KOPT-K1 (cell line): ENCODE results near the gene NLGN1.

Experiments used
- H3K27ac ChIP-seq: fragments of 200-600 bp; sonication (generic); 2 replicates; pipeline ENCODE4 v1.5.1; 2016; ENCODE audit warnings: antibody characterized with exemption, mild to moderate bottlenecking, low read depth, low read length; ENCODE audit not compliant: poor library complexity, severe bottlenecking
- H3K36me3 ChIP-seq: fragments of 200-600 bp; sonication (generic); 2 replicates; pipeline ENCODE4 v1.5.1; 2017; ENCODE audit warnings: antibody characterized with exemption, mild to moderate bottlenecking, low read length, moderate library complexity; ENCODE audit not compliant: insufficient read depth
- H3K9me3 ChIP-seq: fragments of 200-600 bp; sonication (generic); 2 replicates; pipeline ENCODE4 v1.5.1; 2017; ENCODE audit warnings: antibody characterized with exemption, low read length, mild to moderate bottlenecking; ENCODE audit not compliant: insufficient read depth, poor library complexity, severe bottlenecking

The NLGN1 gene

GRCh38 chr3:174334111-174334510 lies 936.6 kb downstream of the NLGN1 start:
- no peaks in the 10 kb centered on the region for H3K9me3 ChIP-seq
- H3K36me3 ChIP-seq: no peaks in the 10 kb centered on the region
- no peak overlapping the region for H3K27ac ChIP-seq

DNA sequence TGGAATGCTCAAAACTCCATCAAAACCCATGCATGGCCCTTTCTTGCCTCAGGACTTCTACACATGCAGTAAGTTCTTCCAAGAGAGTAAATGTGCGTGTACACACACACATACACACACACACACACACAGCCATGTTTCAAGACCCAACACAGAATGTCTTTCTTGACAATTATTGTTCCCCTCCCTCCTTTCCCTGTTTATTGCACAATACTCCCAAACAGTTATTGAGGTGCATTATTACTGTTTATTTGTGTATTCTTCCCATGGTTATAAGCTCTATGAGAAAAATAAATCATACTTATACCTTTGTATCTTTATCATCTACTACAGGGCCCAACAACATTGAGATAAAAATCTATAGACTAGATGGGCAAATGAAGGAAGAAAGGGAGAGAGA lies 937.8 kb downstream of the NLGN1 start:
- no peak overlapping the region for H3K27ac ChIP-seq
- no peaks in the 10 kb centered on the region for H3K36me3 ChIP-seq
- no peaks in the 10 kb centered on the region for H3K9me3 ChIP-seq

- no peak overlapping the region for H3K27ac ChIP-seq
Measured at GRCh38 chr3:174335910-174336309, 938.4 kb downstream of the NLGN1 start.

More at GRCh38 chr3:174335910-174336309, 938.4 kb downstream of the NLGN1 start:
- Histone ChIP-seq H3K9me3 (no peaks in the 10 kb centered on the region), H3K36me3 (no peaks in the 10 kb centered on the region)
